HepG2 (cell line): Measurements from ENCODE around the gene HDAC5. TPM values are rescaled to one million over a fixed set of nuclear protein-coding genes. Genes with fewer than 3 reads are reported as not detected.
A peak's percentile ranks its signal among the peaks of the same experiment; 100 is the strongest.

ENCODE experiments used
- ATAC-seq: fragments of 200-7000 bp; cut with Tn5 transposase; 3 replicates; pipeline ENCODE4 v1.9.1; 2020; ENCODE audit warnings: mild to moderate bottlenecking, moderate library complexity
- BruUV-seq: library from RNA; stranded (reverse); fragments of 400-500 nt; replicated peaks from 2 replicates; lab custom pipeline; 2021; lab: Mats Ljungman, UMichigan
- CTCF ChIA-PET: fragments of 300-600 bp; formaldehyde crosslinking; extraction: SDS; loops from one replicate; lab custom pipeline; 2021; ENCODE audit warnings: low total read pairs, inconsistent platforms, low intra/inter-chr PET ratio; lab: Yijun Ruan, JAX
- POLR2A ChIA-PET: fragments of 350-600 bp; sonication (Branson Sonifier 250); formaldehyde crosslinking; loops from one replicate; lab custom pipeline; 2020; ENCODE audit warnings: antibody characterized with exemption, inconsistent platforms; lab: Yijun Ruan, JAX
- DNase-seq: peaks from one replicate; pipeline ENCODE4 v3.0.0-alpha.2; 2015; ENCODE audit warnings: low spot score
- FAIRE-seq: peaks from 3 replicates; lab custom pipeline; 2011; peaks lifted over from hg19 to GRCh38; lab: Jason Lieb, UNC
- H2AFZ ChIP-seq: one replicate; pipeline ENCODE4 v1.6.1; 2011; ENCODE audit warnings: low read length, inconsistent platforms
- H3K27ac ChIP-seq: fragments of 300-600 bp; 3 replicates; pipeline ENCODE4 v1.8.0; 2011; ENCODE audit warnings: mixed run types, mild to moderate bottlenecking, mixed read lengths, low read length, inconsistent platforms; ENCODE audit not compliant: insufficient read depth; ENCODE audit errors: extremely low read length
- H3K27me3 ChIP-seq, 2 experiments: fragments of 200-600 bp in 1 of 2; 2 replicates in 1 of 2; 3 replicates in 1 of 2; pipeline versions ENCODE4 v1.6.0 to v1.8.0; 2011; ENCODE audit warnings: low read length in 2 of 2, mild to moderate bottlenecking in 2 of 2, moderate library complexity in 2 of 2, inconsistent platforms in 1 of 2; ENCODE audit not compliant: insufficient read depth in 2 of 2, control insufficient read depth in 1 of 2
- H3K36me3 ChIP-seq, 2 experiments: fragments of 200-600 bp in 1 of 2; replicated peaks in 1 of 2; 2 replicates in 1 of 2; 3 replicates in 1 of 2; pipeline versions ENCODE4 v1.5.1 to v1.8.0; 2011; ENCODE audit warnings: low read length in 2 of 2, inconsistent platforms in 1 of 2; ENCODE audit not compliant: insufficient read depth in 2 of 2, control insufficient read depth in 1 of 2
- H3K4me1 ChIP-seq: 2 replicates; pipeline ENCODE4 v1.5.1; 2012; ENCODE audit warnings: low read length, inconsistent platforms; ENCODE audit not compliant: insufficient read depth
- H3K4me2 ChIP-seq: 2 replicates; pipeline ENCODE4 v1.6.0; 2011; ENCODE audit warnings: low read depth, low read length, inconsistent platforms
- H3K4me3 ChIP-seq, 3 experiments: fragments of 200-600 bp in 1 of 3; sonication (generic), shearing (Covaris generic) in 1 of 3; replicated peaks in 1 of 3; 2 replicates each; pipeline ENCODE4 v1.5.1; 2011 to 2016; ENCODE audit warnings: low read length in 3 of 3, inconsistent platforms in 2 of 3, low read depth in 2 of 3, mild to moderate bottlenecking in 2 of 3, control low read depth in 1 of 3, mixed read lengths in 1 of 3; ENCODE audit not compliant: insufficient read depth in 1 of 3
- H3K79me2 ChIP-seq: one replicate; pipeline ENCODE4 v1.6.1; 2011; ENCODE audit warnings: low read length, inconsistent platforms; ENCODE audit not compliant: insufficient read depth
- H3K9ac ChIP-seq: 2 replicates; pipeline ENCODE4 v1.6.0; 2011; ENCODE audit warnings: mild to moderate bottlenecking, low read depth, low read length, inconsistent platforms; ENCODE audit not compliant: insufficient read depth
- H3K9me3 ChIP-seq: 2 replicates; pipeline ENCODE4 v1.5.1; 2012; ENCODE audit warnings: mild to moderate bottlenecking, low read length
- H4K20me1 ChIP-seq: 2 replicates; pipeline ENCODE4 v1.6.0; 2011; ENCODE audit warnings: inconsistent platforms, mild to moderate bottlenecking, low read length, moderate library complexity; ENCODE audit not compliant: insufficient read depth
- ATAD3A ChIP-seq: sonication (generic); formaldehyde crosslinking; IDR thresholded peaks from 2 replicates; pipeline ENCODE4 v1.4.0; 2020; ENCODE audit warnings: missing genetic modification reagents
- ATM ChIP-seq: fragments of 450-650 bp; IDR thresholded peaks from 2 replicates; pipeline ENCODE4 v1.7.1; 2017; ENCODE audit warnings: mild to moderate bottlenecking, borderline replicate concordance
- HHEX ChIP-seq: IDR thresholded peaks from 2 replicates; pipeline ENCODE4 v1.6.1; 2016; ENCODE audit warnings: control low read depth
- NR2C2 ChIP-seq: sonication (generic); formaldehyde crosslinking; IDR thresholded peaks from 2 replicates; pipeline ENCODE4 v1.4.0; 2020; ENCODE audit warnings: missing genetic modification reagents, mild to moderate bottlenecking, moderate library complexity, borderline replicate concordance
- RBAK ChIP-seq: sonication (generic); formaldehyde crosslinking; IDR thresholded peaks from 2 replicates; pipeline ENCODE4 v1.5.1; 2020; ENCODE audit warnings: mild to moderate bottlenecking, missing genetic modification reagents
- REPIN1 ChIP-seq: sonication (generic); formaldehyde crosslinking; IDR thresholded peaks from 2 replicates; pipeline ENCODE4 v1.8.0; 2022; ENCODE audit warnings: missing genetic modification reagents, low read depth, mild to moderate bottlenecking, borderline replicate concordance
- SIX1 ChIP-seq: sonication (generic); formaldehyde crosslinking; IDR thresholded peaks from 2 replicates; pipeline ENCODE4 v1.4.0; 2020; ENCODE audit warnings: missing genetic modification reagents, borderline replicate concordance
- SNAPC2 ChIP-seq: sonication (generic); formaldehyde crosslinking; IDR thresholded peaks from 2 replicates; pipeline ENCODE4 v1.8.1; 2022; ENCODE audit warnings: mild to moderate bottlenecking, missing genetic modification reagents
- ZFP36L1 ChIP-seq: sonication (generic); formaldehyde crosslinking; IDR thresholded peaks from 2 replicates; pipeline ENCODE4 v1.8.0; 2022; ENCODE audit warnings: mild to moderate bottlenecking, missing genetic modification reagents, moderate library complexity
- ZNF335 ChIP-seq: sonication (generic); formaldehyde crosslinking; IDR thresholded peaks from 2 replicates; pipeline ENCODE4 v1.4.0; 2020; ENCODE audit warnings: missing genetic modification reagents
- ZNF367 ChIP-seq: sonication (generic); formaldehyde crosslinking; IDR thresholded peaks from 2 replicates; pipeline ENCODE4 v1.4.0; 2020; ENCODE audit warnings: missing genetic modification reagents, borderline replicate concordance
- ZNF598 ChIP-seq: sonication (generic); formaldehyde crosslinking; IDR thresholded peaks from 2 replicates; pipeline ENCODE4 v1.5.1; 2020; ENCODE audit warnings: mild to moderate bottlenecking, missing genetic modification reagents, borderline replicate concordance
- ZNF670 ChIP-seq: sonication (generic); formaldehyde crosslinking; IDR thresholded peaks from 2 replicates; pipeline ENCODE4 v1.8.0; 2022; ENCODE audit warnings: mild to moderate bottlenecking, missing genetic modification reagents, borderline replicate concordance
- ZSCAN22 ChIP-seq: sonication (generic); formaldehyde crosslinking; IDR thresholded peaks from 2 replicates; pipeline ENCODE4 v1.4.0; 2020; ENCODE audit warnings: mild to moderate bottlenecking, missing genetic modification reagents
- WGBS: methylation state at CpG from one replicate; pipeline ENCODE4 v1.1.6; 2017; ENCODE audit warnings: low lambda C conversion rate; 5-methylcytosine and 5-hydroxymethylcytosine counted together
- in situ Hi-C: cut with HindIII; loops from 2 replicates; pipeline ENCODE4 v1.10.0; 2017; ENCODE audit warnings: low pct_unique_long_range_greater_than_20kb; ENCODE audit not compliant: extremely low pct_ligation_motif_present
- intact Hi-C: fragments of 100-400 bp; cut with micrococcal nuclease; formaldehyde crosslinking; loops from one replicate; pipeline ENCODE4 v1.10.0; 2022; ENCODE audit not compliant: unreplicated experiment
- polyA plus RNA-seq, 8 experiments: library from polyadenylated mRNA; depleted of rRNA in 3 of 8; stranded (reverse) in 7 of 8; unstranded in 1 of 8; fragments of >200 nt; fragmentation: Illumina TruSeq in 4 of 8; extraction: Trizol in 4 of 8; gene quantifications; 2 replicates each; pipeline versions ENCODE4 v1.2.1 to v1.2.3, GENCODE V29; 2011 to 2016; ENCODE audit warnings: low read depth in 4 of 8, missing spikeins in 1 of 8, mixed read lengths in 1 of 8; ENCODE audit not compliant: insufficient read depth in 1 of 8
- total RNA-seq, 5 experiments: library from RNA; depleted of rRNA; stranded (reverse); fragments of >200 nt; fragmentation: Illumina TruSeq; extraction: Trizol; gene quantifications; 2 replicates each; pipeline ENCODE4 v1.2.3, GENCODE V29; 2016; ENCODE audit warnings: low read depth in 1 of 5
- TF ChIP-seq, protein P1 (sequence below): sonication (generic); formaldehyde crosslinking; IDR thresholded peaks from 2 replicates; pipeline ENCODE4 v1.4.0; 2020; ENCODE audit warnings: missing genetic modification reagents, low read depth, mild to moderate bottlenecking, borderline replicate concordance
- TF ChIP-seq, protein P2 (sequence below): sonication (generic); formaldehyde crosslinking; IDR thresholded peaks from 2 replicates; pipeline ENCODE4 v1.5.0; 2020; ENCODE audit warnings: mild to moderate bottlenecking, low read depth, missing genetic modification reagents, borderline replicate concordance
- TF ChIP-seq, protein P3 (sequence below): sonication (generic); formaldehyde crosslinking; IDR thresholded peaks from 2 replicates; pipeline ENCODE4 v1.4.0; 2020; ENCODE audit warnings: missing genetic modification reagents
- TF ChIP-seq, protein P4 (sequence below): IDR thresholded peaks from 2 replicates; pipeline ENCODE4 v1.4.0; 2020; ENCODE audit warnings: mild to moderate bottlenecking, missing genetic modification reagents
- TF ChIP-seq, protein P5 (sequence below): sonication (generic); formaldehyde crosslinking; IDR thresholded peaks from 2 replicates; pipeline ENCODE4 v1.5.0; 2020; ENCODE audit warnings: missing genetic modification reagents

The HDAC5 gene
- total and polyA plus RNA-seq, 2 of the 13 experiments (the other 11 are each of a cell fraction or from before 2014, with no cell fraction given), result 46.4 to 85.4 TPM

DNA sequence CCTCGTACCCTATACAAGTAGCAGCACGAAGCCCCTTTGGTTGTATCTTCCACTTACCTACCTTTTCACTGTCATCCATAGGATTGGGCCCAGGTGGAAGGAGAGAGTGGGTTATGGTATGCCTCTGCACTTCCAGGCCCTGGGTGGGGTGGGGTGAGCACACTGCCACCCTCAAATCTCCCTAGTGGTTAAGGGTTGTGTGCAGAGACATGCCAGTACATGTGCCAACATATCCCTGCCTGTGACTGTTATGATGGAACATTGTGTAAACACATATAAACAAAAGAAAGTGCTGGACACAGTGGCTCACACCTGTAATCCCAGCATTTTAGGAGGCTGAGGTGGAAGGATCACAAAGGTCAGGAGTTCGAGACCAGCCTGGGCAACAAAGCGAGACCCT, 29.4 kb upstream of the HDAC5 start:
- 94% methylated on average over 4 of the region's 4 CpGs for WGBS
- Histone ChIP-seq H3K4me3 (no peak overlapping the region), H3K4me1 (peaks cover 15% of the 10 kb centered on the region), H3K36me3 (peaks cover 21 to 48% of the 10 kb centered on the region in 2 experiments), H3K9me3 (no peaks in the 10 kb centered on the region), H2AFZ (no peak overlapping the region), H3K4me2 (no peak overlapping the region), H4K20me1 (no peaks in the 10 kb centered on the region), H3K9ac (no peak overlapping the region), H3K27me3 (no peaks in the 10 kb centered on the region), H3K27ac (no peak overlapping the region), H3K79me2 (peaks cover 10% of the 10 kb centered on the region)
- DNase-seq, result no peak
- in situ Hi-C loops (no loop called here), intact Hi-C loops (no loop called here)
- BruUV-seq, result no TSS peak
- TF ChIP-seq SIX1 (no peak), ZNF670 (CRISPR knock-in tag) (no peak), NR2C2 (CRISPR knock-in tag) (no peak), ZNF335 (no peak), ZNF598 (no peak), REPIN1 (CRISPR knock-in tag) (no peak), ATM (no peak), ZSCAN22 (CRISPR knock-in tag) (no peak), ATAD3A (CRISPR knock-in tag) (no peak), ZNF367 (CRISPR knock-in tag) (no peak), RBAK (CRISPR knock-in tag) (no peak), SNAPC2 (no peak), ZFP36L1 (CRISPR knock-in tag) (no peak), HHEX (CRISPR knock-in tag) (no peak)
- TF ChIP-seq, protein P1, sequence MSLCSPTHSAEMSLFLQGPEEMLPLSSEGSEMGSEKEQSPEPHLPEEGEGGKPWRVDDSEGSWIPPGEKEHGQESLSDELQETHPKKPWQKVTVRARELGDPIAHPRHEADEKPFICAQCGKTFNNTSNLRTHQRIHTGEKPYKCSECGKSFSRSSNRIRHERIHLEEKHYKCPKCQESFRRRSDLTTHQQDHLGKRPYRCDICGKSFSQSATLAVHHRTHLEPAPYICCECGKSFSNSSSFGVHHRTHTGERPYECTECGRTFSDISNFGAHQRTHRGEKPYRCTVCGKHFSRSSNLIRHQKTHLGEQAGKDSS (CRISPR knock-in tag), result no peak
- TF ChIP-seq, protein P2, sequence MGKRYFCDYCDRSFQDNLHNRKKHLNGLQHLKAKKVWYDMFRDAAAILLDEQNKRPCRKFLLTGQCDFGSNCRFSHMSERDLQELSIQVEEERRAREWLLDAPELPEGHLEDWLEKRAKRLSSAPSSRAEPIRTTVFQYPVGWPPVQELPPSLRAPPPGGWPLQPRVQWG (CRISPR knock-in tag), result no peak
- TF ChIP-seq, protein P3, sequence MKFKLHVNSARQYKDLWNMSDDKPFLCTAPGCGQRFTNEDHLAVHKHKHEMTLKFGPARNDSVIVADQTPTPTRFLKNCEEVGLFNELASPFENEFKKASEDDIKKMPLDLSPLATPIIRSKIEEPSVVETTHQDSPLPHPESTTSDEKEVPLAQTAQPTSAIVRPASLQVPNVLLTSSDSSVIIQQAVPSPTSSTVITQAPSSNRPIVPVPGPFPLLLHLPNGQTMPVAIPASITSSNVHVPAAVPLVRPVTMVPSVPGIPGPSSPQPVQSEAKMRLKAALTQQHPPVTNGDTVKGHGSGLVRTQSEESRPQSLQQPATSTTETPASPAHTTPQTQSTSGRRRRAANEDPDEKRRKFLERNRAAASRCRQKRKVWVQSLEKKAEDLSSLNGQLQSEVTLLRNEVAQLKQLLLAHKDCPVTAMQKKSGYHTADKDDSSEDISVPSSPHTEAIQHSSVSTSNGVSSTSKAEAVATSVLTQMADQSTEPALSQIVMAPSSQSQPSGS (CRISPR knock-in tag), result no peak
- TF ChIP-seq, protein P4, sequence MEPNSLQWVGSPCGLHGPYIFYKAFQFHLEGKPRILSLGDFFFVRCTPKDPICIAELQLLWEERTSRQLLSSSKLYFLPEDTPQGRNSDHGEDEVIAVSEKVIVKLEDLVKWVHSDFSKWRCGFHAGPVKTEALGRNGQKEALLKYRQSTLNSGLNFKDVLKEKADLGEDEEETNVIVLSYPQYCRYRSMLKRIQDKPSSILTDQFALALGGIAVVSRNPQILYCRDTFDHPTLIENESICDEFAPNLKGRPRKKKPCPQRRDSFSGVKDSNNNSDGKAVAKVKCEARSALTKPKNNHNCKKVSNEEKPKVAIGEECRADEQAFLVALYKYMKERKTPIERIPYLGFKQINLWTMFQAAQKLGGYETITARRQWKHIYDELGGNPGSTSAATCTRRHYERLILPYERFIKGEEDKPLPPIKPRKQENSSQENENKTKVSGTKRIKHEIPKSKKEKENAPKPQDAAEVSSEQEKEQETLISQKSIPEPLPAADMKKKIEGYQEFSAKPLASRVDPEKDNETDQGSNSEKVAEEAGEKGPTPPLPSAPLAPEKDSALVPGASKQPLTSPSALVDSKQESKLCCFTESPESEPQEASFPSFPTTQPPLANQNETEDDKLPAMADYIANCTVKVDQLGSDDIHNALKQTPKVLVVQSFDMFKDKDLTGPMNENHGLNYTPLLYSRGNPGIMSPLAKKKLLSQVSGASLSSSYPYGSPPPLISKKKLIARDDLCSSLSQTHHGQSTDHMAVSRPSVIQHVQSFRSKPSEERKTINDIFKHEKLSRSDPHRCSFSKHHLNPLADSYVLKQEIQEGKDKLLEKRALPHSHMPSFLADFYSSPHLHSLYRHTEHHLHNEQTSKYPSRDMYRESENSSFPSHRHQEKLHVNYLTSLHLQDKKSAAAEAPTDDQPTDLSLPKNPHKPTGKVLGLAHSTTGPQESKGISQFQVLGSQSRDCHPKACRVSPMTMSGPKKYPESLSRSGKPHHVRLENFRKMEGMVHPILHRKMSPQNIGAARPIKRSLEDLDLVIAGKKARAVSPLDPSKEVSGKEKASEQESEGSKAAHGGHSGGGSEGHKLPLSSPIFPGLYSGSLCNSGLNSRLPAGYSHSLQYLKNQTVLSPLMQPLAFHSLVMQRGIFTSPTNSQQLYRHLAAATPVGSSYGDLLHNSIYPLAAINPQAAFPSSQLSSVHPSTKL, result no peak
- TF ChIP-seq, protein P5, sequence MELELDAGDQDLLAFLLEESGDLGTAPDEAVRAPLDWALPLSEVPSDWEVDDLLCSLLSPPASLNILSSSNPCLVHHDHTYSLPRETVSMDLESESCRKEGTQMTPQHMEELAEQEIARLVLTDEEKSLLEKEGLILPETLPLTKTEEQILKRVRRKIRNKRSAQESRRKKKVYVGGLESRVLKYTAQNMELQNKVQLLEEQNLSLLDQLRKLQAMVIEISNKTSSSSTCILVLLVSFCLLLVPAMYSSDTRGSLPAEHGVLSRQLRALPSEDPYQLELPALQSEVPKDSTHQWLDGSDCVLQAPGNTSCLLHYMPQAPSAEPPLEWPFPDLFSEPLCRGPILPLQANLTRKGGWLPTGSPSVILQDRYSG (CRISPR knock-in tag), result no peak
- FAIRE-seq, result peak; percentile 37
- POLR2A ChIA-PET, result no interaction called here
- ATAC-seq, result no peak
- CTCF ChIA-PET, result no interaction called here
